IPS-15b (cell line): ENCODE results near the gene DUSP16.
"Not testable (repeated sequence)": the region's sequence is repeated elsewhere in the genome, so short reads cannot be mapped to it uniquely, and the experiment has no call there.

Source experiments
- H3K27me3 ChIP-seq: one replicate; pipeline ENCODE4 v1.6.1; 2013; ENCODE audit warnings: low read length; ENCODE audit not compliant: control insufficient read depth, insufficient read depth
- H3K36me3 ChIP-seq: one replicate; pipeline ENCODE4 v1.6.1; 2013; ENCODE audit warnings: low read length; ENCODE audit not compliant: control insufficient read depth, insufficient read depth
- H3K4me1 ChIP-seq: one replicate; pipeline ENCODE4 v1.6.1; 2013; ENCODE audit warnings: mild to moderate bottlenecking, low read length; ENCODE audit not compliant: control insufficient read depth, insufficient read depth
- H3K4me3 ChIP-seq: one replicate; pipeline ENCODE4 v1.5.1; 2013; ENCODE audit warnings: low read depth, low read length
- H3K9ac ChIP-seq: one replicate; pipeline ENCODE4 v1.6.1; 2013; ENCODE audit warnings: low read depth, mild to moderate bottlenecking, low read length
- H3K9me3 ChIP-seq: one replicate; pipeline ENCODE4 v1.6.1; 2013; ENCODE audit warnings: mild to moderate bottlenecking, low read length; ENCODE audit not compliant: control insufficient read depth, insufficient read depth

DUSP16 gene

GRCh38 chr12:12502130-12502814 is 60.4 kb downstream of the DUSP16 start:
- not testable (repeated sequence) for H3K9ac ChIP-seq, H3K36me3 ChIP-seq, H3K27me3 ChIP-seq, H3K4me3 ChIP-seq, H3K9me3 ChIP-seq
- peaks cover 25% of the 10 kb centered on the region for H3K4me1 ChIP-seq

DNA sequence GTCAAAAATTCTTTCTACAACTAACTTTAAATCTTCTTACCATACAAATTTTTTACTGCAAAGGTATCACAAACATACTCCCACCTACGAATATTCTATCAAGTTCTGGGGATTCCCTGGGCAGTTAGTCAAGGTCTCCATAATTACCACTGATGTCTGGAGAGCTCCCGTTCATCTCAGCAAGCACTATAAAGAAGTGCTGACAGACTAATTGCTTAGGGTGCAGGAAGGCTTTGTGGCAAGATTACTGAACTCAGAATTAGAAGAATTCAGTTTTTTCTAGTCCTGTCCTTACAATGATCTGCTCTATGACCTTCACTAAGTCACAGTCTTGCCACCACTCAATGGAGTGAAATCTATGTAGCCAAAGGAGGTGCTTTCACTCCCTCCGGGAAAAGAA is 61.5 kb downstream of the DUSP16 start:
- no peak overlapping the region for H3K4me3 ChIP-seq
- H3K9me3 ChIP-seq = no peaks in the 10 kb centered on the region
- no peaks in the 10 kb centered on the region for H3K36me3 ChIP-seq
- H3K9ac ChIP-seq = no peak overlapping the region
- H3K4me1 ChIP-seq = peaks cover 21% of the 10 kb centered on the region
- H3K27me3 ChIP-seq = no peaks in the 10 kb centered on the region

GRCh38 chr12:12499909-12500604 is 62.6 kb downstream of the DUSP16 start:
- no peaks in the 10 kb centered on the region for H3K27me3 ChIP-seq
- no peaks in the 10 kb centered on the region for H3K9me3 ChIP-seq
- no peak overlapping the region for H3K4me3 ChIP-seq
- no peak overlapping the region for H3K9ac ChIP-seq
- no peaks in the 10 kb centered on the region for H3K36me3 ChIP-seq
- H3K4me1 ChIP-seq = peaks cover 14% of the 10 kb centered on the region

DNA sequence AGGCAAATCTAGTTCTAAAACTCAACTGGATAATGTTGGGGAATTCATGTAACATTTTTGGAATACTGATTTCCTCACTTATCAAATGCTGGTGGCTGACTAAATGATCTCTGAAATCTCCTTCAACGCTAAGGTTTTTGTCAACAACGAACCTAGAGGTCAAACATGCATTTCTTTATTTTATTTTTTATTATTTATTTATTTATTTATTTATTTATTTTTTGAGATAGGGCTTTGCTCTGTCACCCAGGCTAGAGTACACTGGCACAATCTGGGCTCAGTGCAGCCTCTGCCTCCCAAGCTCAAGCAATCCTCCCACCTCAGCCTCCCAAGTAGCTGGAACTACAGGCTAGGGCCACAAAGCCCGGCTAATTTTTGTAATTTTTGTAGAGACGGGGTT is 64.5 kb downstream of the DUSP16 start:
- Histone ChIP-seq H3K4me1 (peaks cover 11% of the 10 kb centered on the region), H3K27me3 (no peaks in the 10 kb centered on the region), H3K36me3 (no peaks in the 10 kb centered on the region), H3K9ac (no peak overlapping the region), H3K4me3 (no peak overlapping the region), H3K9me3 (no peaks in the 10 kb centered on the region)

DNA sequence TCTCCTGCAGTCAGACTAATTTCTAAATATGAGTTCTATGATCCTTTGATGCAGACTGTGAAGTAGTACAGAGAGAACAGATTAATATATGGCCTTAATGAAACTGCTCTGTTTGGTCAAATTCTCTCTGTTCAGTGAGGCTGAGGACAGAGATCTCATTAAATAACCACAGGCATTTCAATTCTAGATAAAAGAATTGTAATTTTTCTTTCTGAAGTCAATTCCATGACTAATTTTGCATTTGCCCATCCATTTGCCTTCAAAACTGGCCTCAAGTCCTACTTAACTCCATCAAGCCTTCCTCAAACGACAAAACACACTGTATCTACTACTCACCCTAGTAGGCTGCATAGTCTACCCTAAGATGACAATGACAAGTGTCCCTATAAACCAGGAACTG is 67.1 kb downstream of the DUSP16 start:
- H3K4me1 ChIP-seq = peaks cover 11% of the 10 kb centered on the region
- no peaks in the 10 kb centered on the region for H3K36me3 ChIP-seq
- no peak overlapping the region for H3K9ac ChIP-seq
- no peaks in the 10 kb centered on the region for H3K27me3 ChIP-seq
- H3K9me3 ChIP-seq = no peaks in the 10 kb centered on the region
- no peak overlapping the region for H3K4me3 ChIP-seq

- H3K9me3 ChIP-seq = no peaks in the 10 kb centered on the region
- no peak overlapping the region for H3K9ac ChIP-seq
- H3K4me3 ChIP-seq = no peak overlapping the region
- H3K27me3 ChIP-seq = no peaks in the 10 kb centered on the region
- peaks cover 8% of the 10 kb centered on the region for H3K4me1 ChIP-seq
- H3K36me3 ChIP-seq = no peaks in the 10 kb centered on the region
These were observed 70.1 kb downstream of the DUSP16 start for GRCh38 chr12:12492547-12492946.

DNA sequence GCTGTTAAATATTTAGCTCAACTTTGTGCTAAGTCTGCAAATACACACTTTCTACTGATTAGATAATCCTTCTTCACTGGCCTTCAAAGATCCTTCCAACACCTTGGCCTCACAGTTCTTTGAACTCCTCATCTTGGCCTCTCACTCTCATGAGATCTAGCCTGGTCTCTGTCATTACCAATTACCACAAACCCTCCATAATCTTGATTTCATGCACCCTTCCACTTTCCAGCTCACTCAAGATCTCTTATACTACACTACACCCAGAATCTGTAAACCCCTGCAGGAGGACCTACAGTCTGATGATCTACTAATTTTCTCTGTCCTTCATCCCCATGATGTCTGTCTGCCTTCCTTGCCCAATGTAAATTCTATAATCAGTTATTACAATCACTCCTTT is 71.1 kb downstream of the DUSP16 start:
- H3K36me3 ChIP-seq = no peaks in the 10 kb centered on the region

GRCh38 chr12:12488823-12489550 is 73.7 kb downstream of the DUSP16 start:
- Histone ChIP-seq H3K9me3 (no peaks in the 10 kb centered on the region), H3K9ac (no peak overlapping the region), H3K4me1 (no peaks in the 10 kb centered on the region), H3K36me3 (peaks cover 3% of the 10 kb centered on the region), H3K4me3 (no peak overlapping the region), H3K27me3 (no peaks in the 10 kb centered on the region)

More for the DNA sequence above, 71.1 kb downstream of the DUSP16 start:
- Histone ChIP-seq H3K9ac (no peak overlapping the region), H3K9me3 (no peaks in the 10 kb centered on the region), H3K4me3 (no peak overlapping the region), H3K4me1 (peaks cover 6% of the 10 kb centered on the region), H3K27me3 (no peaks in the 10 kb centered on the region)

- Histone ChIP-seq H3K9me3 (no peaks in the 10 kb centered on the region), H3K9ac (no peak overlapping the region), H3K4me3 (no peak overlapping the region), H3K36me3 (peaks cover 3% of the 10 kb centered on the region), H3K4me1 (no peaks in the 10 kb centered on the region), H3K27me3 (no peaks in the 10 kb centered on the region)
These were observed 74.4 kb downstream of the DUSP16 start for GRCh38 chr12:12488296-12488695.

GRCh38 chr12:12487490-12487889 is 75.2 kb downstream of the DUSP16 start:
- Histone ChIP-seq H3K27me3 (no peaks in the 10 kb centered on the region), H3K9me3 (no peaks in the 10 kb centered on the region), H3K4me3 (no peak overlapping the region), H3K4me1 (no peaks in the 10 kb centered on the region), H3K9ac (no peak overlapping the region), H3K36me3 (peaks cover 3% of the 10 kb centered on the region)

DNA sequence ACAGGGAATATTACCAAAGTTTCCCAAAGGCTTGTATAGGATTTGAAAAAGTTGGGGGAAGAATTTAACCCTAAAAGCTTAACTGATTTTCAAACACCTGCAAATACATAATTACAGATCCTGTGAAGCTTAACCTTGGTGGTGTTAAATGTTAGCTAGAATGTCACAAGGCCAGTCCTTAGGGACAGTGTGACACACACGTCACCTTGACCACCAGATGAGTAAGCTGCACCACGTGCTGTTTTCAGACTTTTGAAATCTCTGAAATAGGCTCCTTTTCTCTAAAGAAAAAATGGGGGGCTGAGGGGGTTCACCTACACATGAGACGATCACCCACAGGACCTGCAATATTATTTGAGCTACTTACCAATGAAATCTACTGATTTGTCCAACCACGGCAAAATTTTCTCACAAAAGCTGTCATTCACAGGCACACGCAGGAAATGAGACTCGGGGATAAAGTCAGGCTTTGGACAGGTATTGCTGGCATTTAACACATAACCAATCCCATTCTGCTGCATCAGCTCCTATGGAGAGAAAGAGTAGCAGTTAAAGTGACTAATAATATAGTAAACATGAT is 75.9 kb downstream of the DUSP16 start:
- no peak overlapping the region for H3K9ac ChIP-seq
- no peaks in the 10 kb centered on the region for H3K27me3 ChIP-seq
- peaks cover 3% of the 10 kb centered on the region for H3K36me3 ChIP-seq
- H3K4me1 ChIP-seq = no peaks in the 10 kb centered on the region
- no peaks in the 10 kb centered on the region for H3K9me3 ChIP-seq
- H3K4me3 ChIP-seq = no peak overlapping the region
